Activated naive CD4-positive, alpha-beta T cell treated with anti-CD3 and anti-CD28 coated beads for 36 hours (primary cell): ENCODE data around the gene HAVCR2. TPM values are rescaled to one million over a fixed set of nuclear protein-coding genes. Genes with fewer than 3 reads are reported as not detected.

Experiments used
- CTCF ChIA-PET: fragments of 350-600 bp; sonication (Branson Sonifier 250); formaldehyde crosslinking; loops from one replicate; lab custom pipeline; 2021; ENCODE audit warnings: antibody characterized with exemption; lab: Charles Lee
- DNase-seq: peaks from one replicate; pipeline ENCODE4 v3.0.0-alpha.2; 2020
- H3K27ac Mint-ChIP-seq: one replicate; pipeline ENCODE4 v1.8.0; 2021; ENCODE audit warnings: mild to moderate bottlenecking, mixed read lengths
- H3K27me3 Mint-ChIP-seq: one replicate; pipeline ENCODE4 v1.8.0; 2021; ENCODE audit warnings: low read depth, mixed read lengths
- H3K36me3 Mint-ChIP-seq: one replicate; pipeline ENCODE4 v1.8.0; 2021; ENCODE audit warnings: low read depth, mixed read lengths
- H3K4me1 Mint-ChIP-seq: one replicate; pipeline ENCODE4 v1.8.0; 2021; ENCODE audit warnings: low read depth, mixed read lengths
- H3K4me3 Mint-ChIP-seq: one replicate; pipeline ENCODE4 v1.8.0; 2021; ENCODE audit warnings: mild to moderate bottlenecking, moderate library complexity, mixed read lengths
- H3K9me3 Mint-ChIP-seq: one replicate; pipeline ENCODE4 v1.8.0; 2021; ENCODE audit warnings: mixed read lengths
- intact Hi-C: fragments of 100-400 bp; cut with micrococcal nuclease; formaldehyde crosslinking; loops from one replicate; pipeline ENCODE4 v1.15.1; 2023
- total RNA-seq, 2 experiments: library from RNA; stranded (reverse); gene quantifications; one replicate each; pipeline ENCODE4 v1.2.3, GENCODE V29; 2021

HAVCR2 gene
- total RNA-seq, 2 experiments from 2014 or later: 10.2 to 10.4 TPM

DNA sequence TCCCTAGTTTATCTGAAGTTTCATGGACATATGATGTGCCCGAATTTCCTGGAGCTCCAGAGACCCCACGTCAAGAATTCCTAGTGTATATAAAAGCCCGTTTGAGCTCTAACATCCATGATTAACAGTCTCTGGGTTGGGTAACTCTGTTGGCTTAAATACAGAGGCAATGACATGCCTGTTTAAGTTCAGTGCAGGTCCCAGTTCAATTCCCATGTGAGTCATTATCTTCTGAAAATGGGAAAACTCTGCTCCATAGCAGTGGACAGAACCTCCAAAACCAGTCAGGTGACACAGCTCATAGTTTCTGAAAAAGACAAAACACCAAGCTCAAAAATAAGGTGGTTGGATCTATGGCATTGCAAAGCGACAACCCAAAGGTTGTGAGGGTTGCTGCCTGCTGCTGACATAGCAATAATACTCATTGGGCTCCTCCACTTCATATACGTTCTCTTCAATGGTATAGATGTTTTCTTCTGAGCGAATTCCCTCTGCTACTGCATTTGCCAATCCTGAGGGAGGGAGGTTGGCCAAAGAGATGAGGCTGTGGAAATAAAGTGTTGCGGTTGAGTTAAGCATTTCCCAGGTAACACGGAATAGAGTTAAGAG is 22.0 kb downstream of the HAVCR2 start:
- peaks cover 6% of the 10 kb centered on the region for H3K36me3 Mint-ChIP-seq
- no peak overlapping the region for H3K27ac Mint-ChIP-seq
- intact Hi-C loops: no loop called here
- CTCF ChIA-PET: no interaction called here
- no peaks in the 10 kb centered on the region for H3K27me3 Mint-ChIP-seq
- no peaks in the 10 kb centered on the region for H3K4me1 Mint-ChIP-seq
- H3K4me3 Mint-ChIP-seq: no peak overlapping the region
- DNase-seq: no peak
- H3K9me3 Mint-ChIP-seq: no peaks in the 10 kb centered on the region

DNA sequence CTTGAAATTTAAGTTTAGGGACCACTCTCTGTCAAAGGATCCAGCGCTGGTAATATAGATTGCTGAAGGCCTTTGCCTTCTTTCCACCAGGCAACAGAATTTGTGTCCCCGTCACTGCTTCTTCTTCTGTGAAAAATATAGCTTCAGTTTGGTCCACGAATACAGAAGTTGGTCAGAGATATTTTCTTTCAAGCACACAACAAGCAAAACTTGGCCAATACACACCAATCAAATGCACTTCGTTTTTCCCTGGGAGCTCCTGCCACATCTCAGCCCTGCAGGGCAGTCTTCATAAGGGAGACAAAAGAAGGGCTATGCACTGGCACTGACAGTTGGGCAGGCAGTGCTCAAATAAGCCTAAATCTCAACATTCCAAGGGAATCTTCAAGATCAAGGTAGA is 22.9 kb downstream of the HAVCR2 start:
- H3K27me3 Mint-ChIP-seq: no peaks in the 10 kb centered on the region

DNA sequence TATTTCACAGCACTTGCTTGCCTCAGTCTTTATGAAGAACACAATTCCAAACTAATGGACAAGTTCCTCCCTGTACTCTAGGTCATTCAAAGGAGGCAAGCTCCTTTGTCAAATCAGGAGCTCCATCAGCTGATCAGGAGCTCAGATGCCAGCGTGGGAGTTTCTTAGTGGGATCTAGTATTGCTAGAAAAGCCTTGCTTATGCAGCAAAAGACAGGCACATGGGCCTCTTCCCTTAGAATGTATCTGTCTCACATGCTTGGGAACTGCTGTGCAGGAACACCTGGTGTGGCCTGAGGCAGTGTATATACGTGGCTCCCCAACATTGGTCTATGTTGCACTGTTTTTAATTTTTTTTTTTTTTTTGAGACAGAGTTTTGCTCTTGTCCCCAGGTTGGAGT is 28.6 kb downstream of the HAVCR2 start:
- Mint-ChIP-seq H3K27ac (no peak overlapping the region), H3K36me3 (no peaks in the 10 kb centered on the region), H3K4me1 (peaks cover 2% of the 10 kb centered on the region), H3K9me3 (no peaks in the 10 kb centered on the region), H3K27me3 (no peaks in the 10 kb centered on the region), H3K4me3 (no peak overlapping the region)
- intact Hi-C loops: no loop called here
- CTCF ChIA-PET: interaction anchor here (0.7 to 1.0 kb wide), 2 partner anchors 13 to 51 kb away, joined by 3 read pairs; no protein-coding TSS in a partner anchor
- no peak for DNase-seq

More for the DNA sequence above, 22.9 kb downstream of the HAVCR2 start:
- no peaks in the 10 kb centered on the region for H3K9me3 Mint-ChIP-seq
- no peak overlapping the region for H3K27ac Mint-ChIP-seq
- DNase-seq: no peak
- peaks cover 6% of the 10 kb centered on the region for H3K36me3 Mint-ChIP-seq
- CTCF ChIA-PET: interaction anchor here (0.6 kb wide), 2 partner anchors 14 to 46 kb away, joined by 3 to 4 read pairs; no protein-coding TSS in a partner anchor
- intact Hi-C loops: no loop called here
- H3K4me3 Mint-ChIP-seq: no peak overlapping the region
- no peaks in the 10 kb centered on the region for H3K4me1 Mint-ChIP-seq

DNA sequence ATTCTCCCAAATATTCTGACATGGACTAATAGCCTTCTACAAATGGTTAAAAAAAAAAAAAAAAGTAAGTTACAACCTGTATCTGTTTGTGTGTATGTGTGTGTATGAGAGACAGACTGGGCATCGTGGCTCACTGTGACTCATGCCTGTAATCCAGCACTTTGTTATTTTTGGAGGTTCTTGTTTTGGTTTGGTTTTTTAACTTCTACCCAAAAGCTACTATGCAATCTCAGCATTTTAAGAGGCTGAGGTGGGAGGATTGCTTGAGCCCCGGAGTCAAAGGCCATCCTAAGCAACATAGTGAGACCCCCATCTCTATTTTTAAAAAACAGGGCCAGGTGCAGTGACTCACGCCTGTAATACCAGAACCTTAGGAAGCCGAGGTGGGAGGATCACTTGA is 32.3 kb downstream of the HAVCR2 start:
- H3K4me1 Mint-ChIP-seq: peaks cover 12% of the 10 kb centered on the region
- CTCF ChIA-PET: interaction anchor here (0.6 kb wide), 1 partner anchor 120 kb away, joined by 3 read pairs; no protein-coding TSS in a partner anchor
- intact Hi-C loops: no loop called here
- no peaks in the 10 kb centered on the region for H3K36me3 Mint-ChIP-seq
- no peak for DNase-seq
- H3K27me3 Mint-ChIP-seq: no peaks in the 10 kb centered on the region
- no peak overlapping the region for H3K4me3 Mint-ChIP-seq
- no peak overlapping the region for H3K27ac Mint-ChIP-seq
- H3K9me3 Mint-ChIP-seq: no peaks in the 10 kb centered on the region

DNA sequence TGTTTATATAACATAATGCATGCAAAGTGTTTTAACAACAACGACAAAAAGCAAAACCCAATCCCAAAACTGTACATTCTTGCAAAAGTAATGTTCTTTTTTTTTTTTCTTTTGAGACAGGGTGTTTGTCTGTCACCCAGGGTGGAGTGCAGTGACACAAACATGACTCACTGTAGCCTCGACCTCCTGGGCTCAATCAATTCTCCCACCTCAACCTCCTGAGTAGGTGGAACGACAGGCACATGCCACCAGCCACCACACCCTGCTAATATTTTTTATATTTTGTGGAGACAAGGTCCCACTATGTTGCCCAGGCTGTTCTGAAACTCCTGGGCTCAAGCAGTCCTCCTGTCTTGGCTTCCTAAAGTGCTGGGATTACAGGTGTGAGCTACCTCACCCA is 36.3 kb downstream of the HAVCR2 start:
- H3K36me3 Mint-ChIP-seq: no peaks in the 10 kb centered on the region
- DNase-seq: no peak
- peaks cover 12% of the 10 kb centered on the region for H3K4me1 Mint-ChIP-seq
- no peak overlapping the region for H3K27ac Mint-ChIP-seq
- intact Hi-C loops: no loop called here
- CTCF ChIA-PET: interaction anchor here (0.6 kb wide), 2 partner anchors 10 to 14 kb away, joined by 3 to 4 read pairs; no protein-coding TSS in a partner anchor
- H3K27me3 Mint-ChIP-seq: no peaks in the 10 kb centered on the region
- H3K9me3 Mint-ChIP-seq: no peaks in the 10 kb centered on the region
- no peak overlapping the region for H3K4me3 Mint-ChIP-seq

DNA sequence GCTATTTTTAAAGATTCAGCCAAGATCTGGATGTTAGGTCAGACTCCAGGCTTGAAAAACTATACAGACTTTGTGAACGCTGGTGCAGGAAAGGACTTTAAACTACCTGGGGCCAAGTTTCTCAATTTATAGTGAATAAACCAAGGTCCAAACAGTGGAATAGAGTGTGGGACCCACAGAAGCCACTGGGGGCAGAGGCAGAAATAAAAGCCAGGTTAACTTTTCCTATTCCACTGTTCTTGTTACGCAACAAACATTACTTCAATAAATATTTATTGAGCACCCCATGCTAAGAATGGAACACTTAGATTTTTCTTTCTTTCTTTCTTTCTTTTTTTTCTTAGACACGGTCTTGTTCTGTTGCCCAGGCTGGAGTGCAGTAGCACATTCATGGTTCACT is 38.9 kb downstream of the HAVCR2 start:
- intact Hi-C loops: no loop called here
- no peak overlapping the region for H3K27ac Mint-ChIP-seq
- H3K9me3 Mint-ChIP-seq: no peaks in the 10 kb centered on the region
- no peaks in the 10 kb centered on the region for H3K27me3 Mint-ChIP-seq
- H3K36me3 Mint-ChIP-seq: no peaks in the 10 kb centered on the region
- CTCF ChIA-PET: no interaction called here
- H3K4me3 Mint-ChIP-seq: no peak overlapping the region
- peaks cover 8% of the 10 kb centered on the region for H3K4me1 Mint-ChIP-seq
- DNase-seq: no peak

DNA sequence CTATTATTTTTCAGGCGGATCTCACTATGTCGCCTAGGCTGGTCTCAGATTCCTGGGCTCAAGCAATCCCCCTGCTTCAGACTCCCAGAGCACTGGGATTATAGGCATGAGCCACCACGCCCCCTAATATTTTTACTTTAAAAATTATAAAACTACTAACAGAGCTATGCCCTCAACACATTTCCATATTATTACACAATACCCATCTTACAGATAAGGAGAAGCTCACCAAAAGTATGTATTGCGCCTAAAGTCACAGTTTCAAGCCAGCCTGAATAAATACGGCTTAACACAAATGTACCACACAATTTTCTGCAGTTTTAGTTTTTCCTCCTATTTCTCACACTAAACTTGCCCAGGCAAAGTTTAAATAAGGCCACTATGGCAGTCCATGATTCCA is 40.1 kb downstream of the HAVCR2 start:
- peaks cover 4% of the 10 kb centered on the region for H3K4me1 Mint-ChIP-seq
- no peaks in the 10 kb centered on the region for H3K27me3 Mint-ChIP-seq
- CTCF ChIA-PET: no interaction called here
- no peaks in the 10 kb centered on the region for H3K9me3 Mint-ChIP-seq
- no peak overlapping the region for H3K4me3 Mint-ChIP-seq
- H3K27ac Mint-ChIP-seq: no peak overlapping the region
- DNase-seq: no peak
- intact Hi-C loops: no loop called here
- H3K36me3 Mint-ChIP-seq: no peaks in the 10 kb centered on the region

DNA sequence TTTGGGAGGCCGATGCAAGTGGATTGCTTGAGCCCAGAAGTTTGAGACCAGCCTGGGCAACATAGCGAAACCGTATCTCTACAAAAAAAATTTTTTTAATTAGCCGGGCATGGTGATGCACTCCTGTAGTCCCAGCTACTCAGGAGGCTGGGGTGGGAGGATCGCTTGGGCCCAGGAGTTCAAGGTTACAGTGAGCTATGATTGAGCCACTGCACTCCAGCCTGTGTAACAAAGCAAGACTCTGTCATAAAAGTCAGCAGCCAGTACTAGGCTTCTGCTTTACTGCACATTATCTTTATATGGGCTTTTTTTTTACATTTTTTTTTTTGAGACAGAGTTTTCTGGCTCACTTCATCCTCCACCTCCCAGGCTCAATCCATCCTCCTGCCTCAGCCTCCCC is 40.5 kb downstream of the HAVCR2 start:
- no peaks in the 10 kb centered on the region for H3K9me3 Mint-ChIP-seq
- no peak overlapping the region for H3K4me3 Mint-ChIP-seq
- DNase-seq: no peak
- H3K27ac Mint-ChIP-seq: no peak overlapping the region
- CTCF ChIA-PET: no interaction called here
- H3K27me3 Mint-ChIP-seq: no peaks in the 10 kb centered on the region
- H3K4me1 Mint-ChIP-seq: peaks cover 4% of the 10 kb centered on the region
- intact Hi-C loops: no loop called here
- no peaks in the 10 kb centered on the region for H3K36me3 Mint-ChIP-seq

DNA sequence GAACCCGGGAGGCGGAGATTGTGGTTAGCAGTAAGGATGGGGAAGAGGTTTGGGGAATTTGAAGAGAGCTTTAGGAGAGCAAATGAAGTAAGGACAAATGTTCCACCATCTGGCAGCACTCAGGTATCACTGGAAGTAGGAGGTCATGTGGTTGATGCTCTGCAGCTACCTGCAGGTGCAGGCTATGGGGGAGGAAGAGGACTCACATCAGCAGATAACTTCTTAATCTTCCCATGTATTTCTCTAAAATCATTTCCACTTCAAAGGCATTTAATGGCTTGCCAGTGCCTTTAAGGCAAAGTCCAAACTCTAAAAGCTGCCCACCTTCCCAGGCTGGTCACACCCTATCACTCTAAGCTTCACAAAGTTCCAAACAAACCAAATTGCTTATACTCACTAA is 41.8 kb downstream of the HAVCR2 start:
- CTCF ChIA-PET: interaction anchor here (0.5 kb wide), 1 partner anchor 14 kb away, joined by 3 read pairs; no protein-coding TSS in a partner anchor
- no peaks in the 10 kb centered on the region for H3K9me3 Mint-ChIP-seq
- no peak for DNase-seq
- H3K36me3 Mint-ChIP-seq: no peaks in the 10 kb centered on the region
- no peak overlapping the region for H3K4me3 Mint-ChIP-seq
- no peak overlapping the region for H3K27ac Mint-ChIP-seq
- H3K4me1 Mint-ChIP-seq: no peaks in the 10 kb centered on the region
- intact Hi-C loops: no loop called here
- no peaks in the 10 kb centered on the region for H3K27me3 Mint-ChIP-seq

DNA sequence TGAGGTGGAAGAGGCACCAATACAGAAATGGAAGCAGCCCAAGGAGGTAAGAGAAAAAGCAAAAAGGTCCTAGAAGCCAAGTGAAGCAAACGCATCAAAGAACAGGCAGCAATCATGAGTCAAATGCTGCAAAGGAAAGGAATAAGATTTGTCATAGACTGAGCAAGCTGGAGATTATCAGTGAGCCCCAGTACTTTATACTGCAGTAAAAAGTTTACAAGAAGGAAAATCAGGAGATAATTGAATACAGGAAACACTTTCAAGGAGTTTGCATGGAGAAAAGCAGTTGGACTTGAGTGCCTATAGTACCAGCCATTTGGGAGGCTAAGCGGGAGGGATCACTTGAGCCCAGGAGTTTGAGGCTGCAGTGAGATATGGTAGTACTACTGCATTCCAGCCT is 42.8 kb downstream of the HAVCR2 start:
- no peak for DNase-seq
- H3K27me3 Mint-ChIP-seq: no peaks in the 10 kb centered on the region
- H3K4me3 Mint-ChIP-seq: no peak overlapping the region
- H3K9me3 Mint-ChIP-seq: no peaks in the 10 kb centered on the region
- CTCF ChIA-PET: no interaction called here
- intact Hi-C loops: no loop called here
- H3K27ac Mint-ChIP-seq: no peak overlapping the region
- no peaks in the 10 kb centered on the region for H3K4me1 Mint-ChIP-seq
- H3K36me3 Mint-ChIP-seq: no peaks in the 10 kb centered on the region

DNA sequence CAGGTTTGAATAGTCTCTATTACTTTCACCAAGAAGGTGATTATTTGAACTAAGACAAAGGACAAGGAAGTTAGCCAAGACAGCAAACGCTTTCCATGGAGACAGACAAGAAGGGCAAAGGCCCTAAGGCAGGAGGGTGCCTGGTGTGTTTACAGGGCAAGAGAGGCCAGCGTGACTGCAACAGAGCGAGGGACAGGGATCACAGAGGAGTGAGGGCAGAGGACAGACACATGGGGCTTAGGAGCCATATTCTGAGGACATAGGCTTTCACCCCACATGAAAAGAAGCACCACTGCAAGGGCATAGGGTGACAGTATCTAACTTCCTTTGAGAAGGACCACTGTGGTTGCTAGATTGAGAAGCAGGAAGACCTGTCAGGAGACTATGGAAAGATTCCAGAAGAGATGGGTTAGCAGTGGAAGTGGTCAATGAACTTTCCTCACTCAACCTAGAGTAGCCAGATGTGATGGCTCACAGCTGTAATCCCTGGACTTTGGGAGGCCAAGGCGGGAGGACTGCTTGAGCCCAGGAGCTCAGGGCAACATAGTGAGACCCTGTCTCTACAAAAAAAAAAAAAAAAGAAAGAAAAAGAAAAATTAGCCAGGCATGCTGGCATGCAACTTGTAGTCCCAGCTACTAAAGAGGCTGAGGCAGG is 44.9 kb downstream of the HAVCR2 start:
- no peak for DNase-seq
- Mint-ChIP-seq H3K36me3 (no peaks in the 10 kb centered on the region), H3K27ac (no peak overlapping the region), H3K9me3 (no peaks in the 10 kb centered on the region), H3K4me3 (no peak overlapping the region), H3K27me3 (no peaks in the 10 kb centered on the region), H3K4me1 (no peaks in the 10 kb centered on the region)
- CTCF ChIA-PET: no interaction called here
- intact Hi-C loops: no loop called here

DNA sequence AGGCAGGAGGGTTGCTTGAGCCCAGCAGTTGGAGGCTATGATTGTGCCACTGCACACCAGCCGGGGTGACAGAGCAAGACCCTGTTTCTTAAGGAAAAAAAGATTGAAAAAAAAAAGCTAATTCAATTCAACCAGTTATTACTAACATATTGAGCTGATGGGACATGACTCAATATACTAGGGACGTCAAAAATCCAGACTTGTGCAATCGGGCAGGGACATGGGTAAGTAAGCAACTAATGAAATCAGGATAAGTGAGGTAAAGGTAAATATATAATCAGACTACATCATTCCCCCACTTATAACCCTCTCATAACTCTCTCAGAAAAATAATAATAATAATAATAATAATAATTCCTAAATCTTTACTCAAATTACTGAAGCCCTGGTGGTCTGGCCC is 49.0 kb downstream of the HAVCR2 start:
- CTCF ChIA-PET: no interaction called here
- Mint-ChIP-seq H3K4me3 (no peak overlapping the region), H3K27ac (no peak overlapping the region), H3K4me1 (no peaks in the 10 kb centered on the region), H3K36me3 (no peaks in the 10 kb centered on the region), H3K27me3 (no peaks in the 10 kb centered on the region), H3K9me3 (no peaks in the 10 kb centered on the region)
- DNase-seq: no peak
- intact Hi-C loops: no loop called here

DNA sequence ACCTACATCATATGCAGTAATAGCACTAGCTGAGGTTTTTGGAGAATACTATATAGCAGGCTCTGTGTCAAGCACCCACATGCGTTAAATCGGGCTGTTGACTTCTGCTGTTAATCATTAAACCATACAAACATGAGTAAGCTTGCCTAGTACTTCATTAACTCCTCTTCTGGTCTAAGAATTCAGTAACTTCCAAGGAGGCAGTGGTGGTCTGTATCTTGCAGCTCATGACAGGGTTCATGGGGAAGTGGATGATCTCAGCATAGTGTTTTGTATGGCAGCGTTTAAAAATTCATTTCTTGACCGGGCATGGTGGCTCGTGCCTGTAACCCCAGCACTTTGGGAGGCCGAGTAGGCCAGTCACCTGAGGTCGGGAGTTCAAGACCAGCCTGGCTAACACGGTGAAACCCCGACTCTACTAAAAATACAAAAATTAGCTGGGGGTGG is 49.7 kb downstream of the HAVCR2 start, which contains the start of gene HAVCR1:
HAVCR1 (minus strand) TSS at position 24 of the 447 bp plus-strand sequence. CDS start 1,173 bp downstream, outside the sequence.
- CTCF ChIA-PET: no interaction called here

More for the DNA sequence above, 49.7 kb downstream of the HAVCR2 start, which contains the start of gene HAVCR1:
- Mint-ChIP-seq H3K36me3 (no peaks in the 10 kb centered on the region), H3K27ac (no peak within 1 kb of the TSS), H3K27me3 (no peaks in the 10 kb centered on the region), H3K4me3 (no peak within 1 kb of the TSS), H3K4me1 (no peaks in the 10 kb centered on the region), H3K9me3 (no peaks in the 10 kb centered on the region)
- no peak for DNase-seq
- intact Hi-C loops: no loop called here
